Measurements from ENCODE around the gene AP3M1. TPM values are rescaled to one million over a fixed set of nuclear protein-coding genes. Genes with fewer than 3 reads are reported as not detected.

Gene AP3M1
- 37.1 TPM for total RNA-seq

GRCh38 chr10:74150204-74150989, at the start of gene AP3M1:
Gene AP3M1, minus strand, starts transcription at chr10:74150828. Its CDS starts 12,449 bp downstream, at chr10:74138379.

GRCh38 chr10:74150990-74151878, 606 bp upstream of the AP3M1 start, which contains the start of gene ADK:
Gene ADK, plus strand, starts transcription at chr10:74151221. Its CDS starts 58 bp downstream, at chr10:74151279.

Other genes starting within 250 kb of the AP3M1 start
- gene PLAU, start 239.7 kb downstream of the AP3M1 start, total RNA-seq: 2.1 TPM
- gene VCL, start 152.7 kb downstream of the AP3M1 start, total RNA-seq: 25.8 TPM
- gene ADK, start 393 bp upstream of the AP3M1 start, total RNA-seq: 54.7 TPM

Data from diencephalon (tissue), 1 donor.